Heart right ventricle (tissue), 16 donors: ENCODE data around the gene AGBL4. TPM values are rescaled to one million over a fixed set of nuclear protein-coding genes. Genes with fewer than 3 reads are reported as not detected.

Source experiments
- ATAC-seq, 8 donors: fragments of 200-7000 bp; cut with Tn5 transposase; one replicate each; pipeline ENCODE4 v1.9.1; 2020; ENCODE audit warnings: mild to moderate bottlenecking in 8 of 8, moderate library complexity in 8 of 8, moderate number of reproducible peaks in 1 of 8
- DNase-seq, 2 donors: peaks; one replicate each; pipeline ENCODE4 v3.0.0-alpha.2; 2020
- H3K27ac ChIP-seq, 10 donors: fragments of 200-600 bp; sonication (generic) in 2 of 10; one replicate each; pipeline versions ENCODE4 v1.5.0 to v1.8.0; 2020 to 2022; ENCODE audit warnings: mild to moderate bottlenecking in 3 of 10
- H3K27me3 ChIP-seq, 7 donors: fragments of 200-600 bp; one replicate each; pipeline ENCODE4 v1.8.0; 2021 to 2022; ENCODE audit warnings: mild to moderate bottlenecking in 2 of 7
- H3K36me3 ChIP-seq, 9 donors: fragments of 200-600 bp; sonication (generic) in 1 of 9; one replicate each; pipeline versions ENCODE4 v1.5.0 to v1.8.0; 2020 to 2022; ENCODE audit warnings: mild to moderate bottlenecking in 2 of 9
- H3K4me1 ChIP-seq, 9 donors: fragments of 200-600 bp; sonication (generic) in 1 of 9; one replicate each; pipeline versions ENCODE4 v1.5.0 to v1.8.0; 2020 to 2022; ENCODE audit warnings: mild to moderate bottlenecking in 4 of 9
- H3K4me3 ChIP-seq, 10 donors: fragments of 200-600 bp; sonication (generic) in 2 of 10; one replicate each; pipeline versions ENCODE4 v1.5.0 to v1.8.0; 2020 to 2022; ENCODE audit warnings: mild to moderate bottlenecking in 7 of 10, moderate library complexity in 2 of 10
- H3K9me3 ChIP-seq, 11 donors: fragments of 200-600 bp in 10 of 11; sonication (generic) in 2 of 11; one replicate each; pipeline versions ENCODE4 v1.5.0 to v1.8.0; 2013 to 2022; ENCODE audit warnings: mild to moderate bottlenecking in 2 of 11, control low read depth in 1 of 11, moderate library complexity in 1 of 11
- CTCF ChIP-seq, 9 donors: fragments of 200-600 bp; sonication (generic) in 2 of 9; IDR thresholded peaks; one replicate each; pipeline versions ENCODE4 v1.5.0 to v1.8.0; 2021 to 2022; ENCODE audit warnings: antibody characterized with exemption in 9 of 9, mild to moderate bottlenecking in 5 of 9, moderate library complexity in 1 of 9
- WGBS, 2 donors: extraction: QIAGEN DNeasy Blood & Tissue Kit; methylation state at CpG; one replicate each; pipeline ENCODE4 v1.1.7; 2013; ENCODE audit warnings: inconsistent platforms in 1 of 2; 5-methylcytosine and 5-hydroxymethylcytosine counted together
- intact Hi-C, 10 donors: fragments of 100-400 bp; cut with DNase I; formaldehyde crosslinking; loops; one replicate each; pipeline versions ENCODE4 v1.11.1 to v1.14.2; 2022
- polyA plus RNA-seq, 2 donors: library from polyadenylated mRNA; stranded (reverse); fragments of 200-250 nt; gene quantifications; one replicate each; pipeline ENCODE4 v1.2.3, GENCODE V29; 2013
- total RNA-seq, 10 donors: library from RNA; stranded (reverse); fragmentation: NEBNext Ultra II Directional in 3 of 10; extraction: Animal tissue kit (Norgen Biotek cat#: 25700) in 3 of 10; gene quantifications; one replicate each; pipeline versions ENCODE4 v1.2.1 to v1.2.4, GENCODE V29; 2021 to 2023
- donor health status: Arrhythmogenic right ventricular cardiomyopathy.
- donor health status: ischemic (EF 13 %, LVEDD 7.1; RV severe dilation, severe dysfunction).
- donor health status: healthy with polysubstance abuse.
- donor health status: DM: no; HTN: yes; CAD: no.
- donor health status: DM: no; HTN: no; CAD: no.
- donor health status: ischemic (EF 25% LVEDD 6.9; RV normal size, moderate dysfunction).
- donor health status: ischemic (EF 25% LVEDD 5.7; RV mildly dilated, moderate dysfunction).
- donor health status: healthy.
- donor health status: DM: yes; HTN: yes; CAD: no.
- donor health status: Ischemic cardiomyopathy.
- donor health status: ischemic (EF 35%, LVEDD 5.7; RV mildly dilated, moderate dysfunction).
- donor health status: nonischemic (EF 11% LVEDD 7.7; RV severe dilation, severe dysfunction).
- donor health status: DM: yes; HTN: yes; CAD: no.
- donor health status: PGD.
- donor health status: ischemic (EF 29% LVEDD 5.4; RV normal size, mild dysfunction).
- donor health status: nonischemic (EF 23%, LVEDD 6.1; RV moderate dilation, normal function).

The AGBL4 gene
- total and polyA plus RNA-seq, 12 donors = 0.04 to 0.93 (median 0.46) TPM; not detected in 2

- DNase-seq = no peak
- no peak for ATAC-seq
- Histone ChIP-seq H3K27me3 (no peaks in the 10 kb centered on the region), H3K4me3 (no peak overlapping the region), H3K4me1 (no peaks in the 10 kb centered on the region), H3K36me3 (no peaks in the 10 kb centered on the region), H3K9me3 (peaks cover 0 to 34% (median 0%) of the 10 kb centered on the region in 11 donors), H3K27ac (no peak overlapping the region)
- intact Hi-C loops = no loop called here
- 48 to 54% methylated on average over 3 of the region's 3 CpGs for WGBS, 2 donors
- no peak for TF ChIP-seq CTCF (IDR thresholded peaks at IDR 0.05)
These were observed 372.6 kb downstream of the AGBL4 start for GRCh38 chr1:49651136-49651535.

- H3K36me3 ChIP-seq = no peaks in the 10 kb centered on the region
- intact Hi-C loops = no loop called here
- ATAC-seq (no peak), DNase-seq (no peak)
- H3K4me1 ChIP-seq = no peaks in the 10 kb centered on the region
- no peak for TF ChIP-seq CTCF (IDR thresholded peaks at IDR 0.05)
- peaks cover 0 to 7% (median 0%) of the 10 kb centered on the region in 11 donors for H3K9me3 ChIP-seq
- 63 to 69% methylated on average over 2 of the region's 2 CpGs for WGBS, 2 donors
- H3K27me3 ChIP-seq = no peaks in the 10 kb centered on the region
- no peak overlapping the region for H3K4me3 ChIP-seq
- no peak overlapping the region for H3K27ac ChIP-seq
These were observed 393.6 kb downstream of the AGBL4 start for GRCh38 chr1:49630156-49630555.

- ATAC-seq = no peak
These were observed 396.0 kb downstream of the AGBL4 start for GRCh38 chr1:49627781-49628180.

GRCh38 chr1:49626472-49626871 is 397.3 kb downstream of the AGBL4 start:
- H3K36me3 ChIP-seq = no peaks in the 10 kb centered on the region
- no peak for ATAC-seq
- no peaks in the 10 kb centered on the region for H3K27me3 ChIP-seq
- no peak for DNase-seq
- H3K9me3 ChIP-seq = no peaks in the 10 kb centered on the region
- H3K27ac ChIP-seq = no peak overlapping the region
- intact Hi-C loops = no loop called here
- TF ChIP-seq CTCF (IDR thresholded peaks at IDR 0.05) = no peak
- H3K4me3 ChIP-seq = no peak overlapping the region
- H3K4me1 ChIP-seq = no peaks in the 10 kb centered on the region

More at GRCh38 chr1:49627781-49628180, 396.0 kb downstream of the AGBL4 start:
- Histone ChIP-seq H3K4me1 (no peaks in the 10 kb centered on the region), H3K9me3 (no peaks in the 10 kb centered on the region), H3K27me3 (no peaks in the 10 kb centered on the region), H3K36me3 (no peaks in the 10 kb centered on the region), H3K27ac (no peak overlapping the region), H3K4me3 (no peak overlapping the region)
- 81 to 86% methylated on average over 3 of the region's 3 CpGs for WGBS, 2 donors
- DNase-seq = no peak
- TF ChIP-seq CTCF (IDR thresholded peaks at IDR 0.05) = no peak
- intact Hi-C loops = no loop called here
